NOMO-1 treated with dmso at 0.1 percent for 144 hours (cell line): ENCODE results near the gene UBAP1.
"Not testable (repeated sequence)": the region's sequence is repeated elsewhere in the genome, so short reads cannot be mapped to it uniquely, and the experiment has no call there.

Experiments
- DNase-seq: peaks from one replicate; lab custom pipeline; 2025; ENCODE audit not compliant: unreplicated experiment; lab: John Stamatoyannopoulos, UW

UBAP1 gene

DNA sequence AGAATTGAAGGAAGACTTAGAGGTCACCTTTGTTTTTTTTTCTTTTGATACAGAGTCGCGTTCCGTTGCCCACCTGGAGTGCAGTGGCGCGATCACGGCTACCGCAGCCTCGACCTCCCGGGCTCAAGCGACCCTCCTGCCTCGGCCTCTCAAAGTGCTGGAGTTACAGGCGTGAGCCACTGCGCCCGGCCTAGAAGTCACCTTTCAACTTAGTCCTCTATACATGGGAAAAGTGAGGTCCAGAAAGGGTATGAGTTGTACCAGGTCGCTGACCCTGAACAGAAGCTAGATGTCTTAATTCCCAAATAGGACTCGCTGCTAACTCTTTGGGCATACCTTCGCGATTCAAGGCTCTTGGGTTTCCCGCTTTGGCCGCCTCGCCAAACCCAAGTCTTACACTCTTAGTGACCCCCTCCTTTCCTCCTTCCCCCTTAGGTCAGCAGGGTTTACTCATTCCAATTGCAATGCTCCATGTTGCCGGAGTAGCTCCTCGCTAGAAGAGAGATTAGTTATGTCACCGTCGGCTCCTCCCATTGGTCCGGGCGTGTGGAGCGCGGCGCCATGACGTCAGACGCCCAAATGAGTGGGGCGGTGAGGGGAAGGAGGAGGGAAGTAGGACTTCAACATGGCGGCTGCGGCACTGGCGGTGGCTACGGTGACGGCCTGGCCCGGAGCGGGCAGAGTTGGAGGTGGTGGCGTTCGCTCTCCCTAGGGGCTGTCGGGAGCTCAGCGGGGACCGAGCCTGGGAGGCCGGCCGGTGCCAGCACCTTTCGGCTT lies at the start of gene UBAP1:
Gene UBAP1 (plus strand): TSS at position 608 of the 777 bp plus-strand sequence. CDS start 41,872 bp downstream, outside the sequence.
- peak; percentile 99 for DNase-seq

GRCh38 chr9:34131571-34131970 lies 47.3 kb upstream of the UBAP1 start:
- no peak for DNase-seq

DNA sequence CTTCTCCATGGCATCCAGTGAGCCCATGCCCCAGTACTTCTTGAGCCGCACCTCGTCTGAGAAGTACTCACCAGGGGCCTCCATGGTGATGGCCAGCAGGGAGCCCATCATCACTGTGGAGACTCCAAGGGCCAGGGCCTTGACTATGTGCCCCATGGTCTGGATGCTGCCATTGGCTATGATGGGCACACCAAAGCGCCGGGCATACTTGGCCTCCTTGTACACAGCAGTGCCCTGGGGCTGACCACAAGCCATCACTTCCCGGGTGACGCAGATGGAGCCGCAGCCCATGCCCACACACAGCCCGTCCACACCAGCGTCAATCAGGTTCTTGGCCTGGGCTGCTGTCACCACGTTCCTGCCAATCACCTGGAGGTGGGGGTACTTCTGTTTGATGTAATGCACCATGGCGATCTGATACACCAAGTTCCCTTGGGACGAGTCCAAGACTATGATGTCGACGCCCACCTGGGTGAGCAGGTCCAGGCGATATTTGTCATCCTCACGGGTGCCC lies 45.4 kb upstream of the UBAP1 start:
- DNase-seq = no peak

DNA sequence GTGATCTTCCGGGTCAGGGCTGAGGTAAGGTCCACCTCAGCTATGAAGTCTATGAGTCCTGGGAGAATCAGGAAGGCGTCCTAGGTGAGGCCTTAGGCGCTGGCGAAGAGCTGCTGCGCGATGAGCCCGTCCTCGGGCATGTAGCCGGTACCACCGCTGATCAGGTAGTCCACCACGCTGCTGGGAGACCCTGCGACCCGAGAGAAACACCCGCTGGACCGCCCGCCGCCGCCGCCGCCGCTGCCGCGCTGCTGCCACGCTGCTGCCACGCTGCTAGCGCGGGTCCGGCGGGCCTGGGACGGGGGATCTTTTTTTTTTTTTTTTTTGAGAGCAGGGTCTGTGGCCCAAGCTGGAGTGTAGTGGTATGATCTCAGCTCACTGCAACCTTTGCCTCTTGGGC lies 44.3 kb upstream of the UBAP1 start:
- no peak for DNase-seq

DNA sequence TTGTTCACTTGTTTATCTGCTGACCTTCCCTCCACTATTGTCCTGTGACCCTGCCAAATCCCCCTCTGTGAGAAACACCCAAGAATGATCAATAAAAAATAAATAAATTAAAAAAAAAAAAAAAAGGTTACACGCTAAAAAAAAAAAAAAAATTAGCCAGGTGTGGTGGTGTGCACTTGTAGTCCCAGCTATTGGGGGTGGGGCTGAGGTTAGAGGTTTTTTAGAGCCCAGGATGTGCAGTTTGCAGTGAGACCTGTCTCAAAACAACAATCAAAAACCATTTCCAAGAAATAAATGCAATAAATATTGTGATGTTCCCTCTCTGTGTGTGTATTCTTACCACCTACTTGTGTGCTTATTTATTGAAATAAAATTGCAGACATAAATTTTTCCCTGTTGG lies 40.2 kb upstream of the UBAP1 start:
- not testable (repeated sequence) for DNase-seq

DNA sequence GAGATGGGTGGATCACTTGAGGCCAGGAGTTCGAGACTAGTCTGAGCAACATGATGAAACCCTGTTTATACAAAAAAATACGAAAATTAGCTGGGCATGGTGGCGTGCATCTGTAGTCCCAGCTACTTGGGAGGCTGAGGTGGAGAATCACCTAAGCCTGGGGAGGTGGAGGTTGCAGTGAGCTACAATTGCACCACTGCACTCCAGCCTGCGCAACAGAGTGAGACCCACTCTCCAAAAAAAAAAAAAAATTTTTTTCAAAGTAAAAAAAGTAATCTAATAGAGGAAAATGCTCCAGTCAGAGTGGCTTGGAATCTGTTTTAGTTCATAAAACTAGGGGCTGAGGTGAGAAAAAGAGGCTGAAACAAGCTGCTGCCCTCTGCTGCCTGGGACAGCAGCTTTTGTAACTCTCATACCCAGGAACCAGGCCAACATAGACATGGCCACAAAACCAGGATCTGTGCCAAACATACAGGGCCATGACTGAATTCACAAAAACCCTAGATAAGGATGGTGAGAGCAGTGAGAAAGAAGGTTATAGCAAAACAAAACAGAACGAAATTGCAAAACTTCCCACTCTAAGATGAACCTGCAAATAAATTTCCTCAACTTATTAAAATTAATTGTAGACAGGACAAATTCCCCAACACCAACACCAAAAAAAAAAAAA lies 39.2 kb upstream of the UBAP1 start:
- no peak for DNase-seq

DNA sequence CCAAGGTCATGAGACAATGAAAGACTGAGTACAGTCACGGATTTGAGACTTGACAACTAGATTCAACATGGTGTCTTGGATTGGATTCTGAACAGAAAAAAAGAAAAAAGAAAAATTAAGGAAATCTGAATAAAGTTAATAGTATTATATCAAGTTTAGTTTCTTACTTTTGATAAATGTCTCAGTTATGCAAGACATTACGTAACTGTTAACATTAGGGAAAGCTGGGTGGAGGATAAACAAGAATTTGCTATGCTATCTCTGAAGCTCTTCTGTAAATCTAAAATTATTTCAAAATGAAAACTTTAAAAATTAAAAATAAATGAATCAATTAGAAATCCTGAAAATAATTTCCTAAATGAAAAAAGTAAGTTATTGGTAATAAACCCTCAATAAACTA lies 38.0 kb upstream of the UBAP1 start:
- no peak for DNase-seq

DNA sequence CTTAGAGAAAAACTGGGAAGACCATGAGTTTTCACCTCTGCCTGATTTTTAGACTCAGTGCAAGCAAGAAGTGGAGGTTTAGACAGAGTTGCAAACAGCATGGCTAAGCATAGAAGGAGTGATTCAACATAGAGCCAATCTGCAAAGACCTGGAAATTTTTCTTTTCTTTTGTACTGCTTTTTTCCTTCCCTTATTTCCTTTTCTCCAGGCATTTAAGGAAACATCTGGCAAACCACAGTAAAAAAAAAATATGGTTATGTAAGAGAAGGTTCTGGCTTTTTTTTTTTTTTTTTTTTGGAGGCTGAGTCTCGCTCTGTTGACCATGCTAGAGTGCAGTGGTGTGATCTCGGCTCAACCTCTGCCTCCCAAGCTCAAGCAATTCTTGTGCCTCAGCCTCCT lies 35.7 kb upstream of the UBAP1 start:
- no peak for DNase-seq

GRCh38 chr9:34145165-34145564 lies 33.7 kb upstream of the UBAP1 start:
- no peak for DNase-seq

DNA sequence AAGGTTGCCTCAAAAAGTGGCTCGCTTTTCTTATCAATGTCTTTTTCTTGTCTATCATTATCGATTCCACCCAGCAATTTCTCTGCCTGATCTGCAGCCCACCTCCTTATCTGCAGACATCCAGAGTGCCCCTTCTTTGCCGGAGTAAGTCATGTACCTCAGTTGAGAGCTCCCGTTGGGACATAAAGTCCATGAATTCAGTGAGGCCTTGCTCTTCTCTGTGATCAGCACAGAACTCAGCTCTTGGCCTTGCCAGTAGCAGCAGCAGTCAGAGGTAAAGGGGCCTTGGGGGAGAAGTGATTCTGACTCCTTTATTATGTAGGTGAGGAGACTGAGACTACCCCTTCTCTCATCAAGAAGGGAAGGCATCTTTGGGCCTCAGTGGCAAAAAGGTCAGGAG lies 27.4 kb upstream of the UBAP1 start:
- DNase-seq = no peak

DNA sequence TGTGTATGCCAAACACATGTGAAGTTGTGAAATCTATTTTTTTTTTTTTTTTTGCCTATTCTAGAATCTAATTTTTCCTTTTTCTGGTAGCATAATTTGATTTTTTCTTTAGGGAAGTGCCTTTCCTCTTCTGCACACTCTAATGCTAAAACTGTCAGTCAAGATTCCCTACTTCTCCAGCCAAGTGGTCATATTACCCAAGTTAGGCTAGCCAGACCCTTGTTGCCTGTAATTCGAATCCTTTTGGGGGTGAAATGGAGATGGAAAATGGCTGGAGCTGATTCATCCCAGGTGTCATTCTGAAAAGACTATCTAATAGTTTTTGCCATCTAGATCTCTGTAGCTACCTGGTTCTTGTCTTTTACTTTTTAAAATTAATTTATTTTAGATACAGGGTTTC lies 24.8 kb upstream of the UBAP1 start:
- no peak for DNase-seq

- DNase-seq = no peak
Observed at GRCh38 chr9:34157318-34157717, 21.5 kb upstream of the UBAP1 start.

GRCh38 chr9:34157898-34158297 lies 20.9 kb upstream of the UBAP1 start:
- DNase-seq = no peak

DNA sequence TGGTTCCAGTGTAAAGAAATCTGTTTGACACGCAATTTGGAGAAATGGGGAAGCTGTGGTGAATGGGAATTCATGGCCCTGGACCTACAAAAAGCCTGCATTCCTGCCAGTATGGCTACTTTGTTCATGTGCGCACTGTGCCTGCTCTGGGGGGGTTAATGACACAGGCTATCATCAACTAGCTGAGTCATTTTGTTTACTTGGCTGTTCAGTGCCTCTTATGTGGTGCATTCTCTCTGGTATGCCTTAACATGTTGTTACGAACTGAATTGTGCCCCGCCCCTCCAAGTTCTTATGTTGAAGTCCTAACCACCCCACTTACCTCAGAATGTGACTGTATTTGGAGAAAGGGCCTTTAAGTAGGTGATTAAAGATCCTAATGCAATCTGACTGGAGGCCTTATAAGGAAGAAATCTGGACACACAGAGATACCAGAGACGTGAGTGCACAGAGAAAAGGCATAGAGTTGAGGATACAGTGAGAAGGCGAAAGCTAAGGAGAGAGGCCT lies 20.4 kb upstream of the UBAP1 start:
- DNase-seq = no peak

- DNase-seq = peak; percentile 59
Observed at GRCh38 chr9:34163434-34163833, 15.4 kb upstream of the UBAP1 start.

DNA sequence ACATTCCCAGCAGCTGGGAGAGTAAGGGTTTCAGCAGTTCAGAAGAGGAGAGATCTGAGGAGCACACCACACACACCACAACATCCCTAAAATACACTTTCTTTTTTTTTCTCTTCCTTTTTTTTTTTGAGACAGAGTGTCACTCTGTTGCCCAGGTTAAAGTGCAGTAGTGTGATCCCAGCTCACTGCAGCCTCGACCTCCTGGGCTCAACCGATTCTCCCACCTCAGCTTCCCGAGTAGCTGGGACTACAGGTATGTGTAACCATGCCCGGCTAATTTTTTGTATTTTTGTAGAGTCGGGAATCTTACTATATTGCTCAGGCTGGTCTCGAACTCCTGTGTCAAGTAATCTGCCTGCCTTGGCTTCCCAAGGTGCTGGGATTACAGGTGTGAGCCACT lies 9.7 kb upstream of the UBAP1 start:
- DNase-seq = peak; percentile 57

- no peak for DNase-seq
Observed at GRCh38 chr9:34170237-34170991, 8.4 kb upstream of the UBAP1 start.

DNA sequence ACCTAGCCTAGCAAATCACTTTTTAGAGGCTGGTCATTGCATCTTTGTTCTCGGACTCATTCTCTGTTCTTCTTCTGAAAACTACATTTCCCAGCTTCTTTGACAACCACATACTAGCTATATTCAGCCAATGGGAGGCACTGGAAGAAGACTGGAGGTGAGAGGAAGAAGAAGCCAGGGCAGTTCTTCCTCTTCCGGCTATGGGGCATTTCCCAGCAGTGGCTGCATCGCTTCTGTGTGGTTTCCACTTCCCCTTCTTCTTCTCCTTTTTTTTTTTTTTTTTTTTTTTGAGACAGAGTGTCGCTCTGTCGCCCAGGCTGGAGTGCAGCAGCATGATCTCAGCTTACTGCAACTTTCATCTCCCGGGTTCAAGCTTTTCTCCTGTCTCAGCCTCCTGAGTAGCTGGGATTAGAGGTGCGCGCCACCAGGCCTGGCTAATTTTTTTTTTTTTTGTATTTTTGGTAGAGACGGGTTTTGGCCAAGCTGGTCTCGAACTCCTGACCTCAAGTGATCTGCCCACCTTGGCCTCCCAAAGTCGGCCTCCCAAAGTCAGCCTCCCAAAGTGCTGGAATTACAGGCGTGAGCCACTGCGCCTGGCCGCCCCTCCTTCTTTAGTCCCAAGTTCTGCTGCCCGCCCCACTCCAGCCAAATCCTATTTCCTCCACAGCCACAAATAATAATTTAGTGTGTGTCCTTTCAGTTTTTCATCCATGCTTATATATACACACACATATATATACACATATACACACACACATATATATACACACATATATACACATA lies 6.9 kb upstream of the UBAP1 start:
- DNase-seq = peak; percentile 99

DNA sequence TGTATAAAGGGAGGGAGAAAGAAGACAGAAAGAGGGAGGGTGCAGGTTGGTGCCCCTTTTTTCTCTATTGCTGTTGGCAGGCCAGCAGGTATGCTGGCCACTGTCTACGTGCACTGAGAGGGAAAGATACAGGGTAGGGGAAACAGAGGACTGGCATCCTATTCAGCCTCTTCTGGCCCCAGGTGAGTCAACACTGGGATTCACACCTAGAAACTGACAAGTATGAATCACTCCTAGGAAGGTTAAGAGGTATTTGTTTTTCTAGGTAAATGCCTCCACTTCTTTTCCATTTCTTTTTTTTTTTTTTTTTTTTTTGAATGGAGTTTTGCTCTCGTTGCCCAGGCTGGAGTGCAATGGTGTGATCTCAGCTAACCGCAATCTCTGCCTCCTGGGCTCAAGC lies 2.8 kb upstream of the UBAP1 start:
- DNase-seq = no peak

- no peak for DNase-seq
Observed at GRCh38 chr9:34177593-34178435, 1.0 kb upstream of the UBAP1 start.
